Stimulated activated CD8-positive, alpha-beta memory T cell treated with anti-CD3 and anti-CD28 coated beads, Interleukin-4, amount 100 ng/mL, for 48 hours (primary cell): ENCODE measurements around the gene BRME1.
A peak's percentile ranks its signal among the peaks of the same experiment; 100 is the strongest.

Experiments used
- DNase-seq: peaks from one replicate; pipeline ENCODE4 v3.0.0-alpha.2; 2020

BRME1 gene

DNA sequence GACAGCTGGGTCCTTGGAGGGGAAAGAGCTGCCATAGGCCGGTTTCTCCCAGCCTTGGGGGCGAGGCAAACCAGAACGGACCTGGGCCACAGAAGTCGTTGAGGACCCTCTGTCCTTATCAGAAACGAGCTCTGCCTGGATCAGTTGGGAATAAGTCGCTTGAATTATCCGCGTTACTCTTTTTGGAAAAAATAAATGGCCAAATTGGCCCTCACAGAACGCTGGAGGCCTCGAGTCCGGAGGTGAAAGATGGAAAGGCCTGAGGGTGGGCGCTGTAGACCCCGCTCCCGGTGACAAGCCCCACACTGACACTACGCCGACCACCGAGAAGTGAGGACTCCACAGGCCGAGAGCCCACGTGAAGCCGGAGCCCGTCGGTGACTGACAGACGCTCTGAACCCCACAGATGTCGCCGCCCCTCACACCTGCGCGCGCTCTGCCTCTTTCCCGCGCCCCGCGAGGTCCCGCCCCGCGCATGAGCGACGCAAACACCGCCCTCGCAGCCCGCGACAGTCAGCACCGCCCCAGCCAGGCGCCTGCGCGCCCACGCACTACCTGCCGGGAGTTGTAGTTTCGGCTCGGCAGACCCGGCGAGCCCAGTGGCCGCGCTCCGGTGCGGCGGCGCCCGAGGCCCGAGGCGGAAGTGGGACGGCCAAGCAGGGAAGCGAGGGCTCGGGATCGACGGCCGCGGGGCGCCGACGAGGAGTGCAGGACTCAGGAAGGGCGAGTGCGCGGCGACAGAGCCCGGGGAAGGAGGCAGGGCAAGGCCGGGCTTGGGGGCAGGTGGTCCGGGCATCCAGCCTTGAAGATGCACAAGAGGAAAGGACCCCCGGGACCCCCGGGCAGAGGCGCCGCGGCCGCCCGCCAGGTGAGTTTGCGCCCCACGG is at the start of gene BRME1, which contains the start of gene CC2D1A:
Gene BRME1, minus strand, starts transcription at position 484 of the 887 bp plus-strand sequence. CDS start 1,225 bp downstream, outside the sequence.
Gene CC2D1A, plus strand, starts transcription at position 568 of the 887 bp plus-strand sequence. Its CDS starts 241 bp downstream, at position 809.
- DNase-seq, result peak; percentile 98

- no peak for DNase-seq
Observed at GRCh38 chr19:13954185-13954584, 48.3 kb upstream of the BRME1 start.

- DNase-seq, result peak; percentile 33
Observed at GRCh38 chr19:13952931-13953531, 47.1 kb upstream of the BRME1 start.

GRCh38 chr19:13952154-13952930 is 46.4 kb upstream of the BRME1 start, which contains the start of gene DCAF15:
TSS of gene DCAF15 (plus strand) at chr19:13952509. CDS start at chr19:13952513, 4 bp downstream.
- DNase-seq, result peak; percentile 98

DNA sequence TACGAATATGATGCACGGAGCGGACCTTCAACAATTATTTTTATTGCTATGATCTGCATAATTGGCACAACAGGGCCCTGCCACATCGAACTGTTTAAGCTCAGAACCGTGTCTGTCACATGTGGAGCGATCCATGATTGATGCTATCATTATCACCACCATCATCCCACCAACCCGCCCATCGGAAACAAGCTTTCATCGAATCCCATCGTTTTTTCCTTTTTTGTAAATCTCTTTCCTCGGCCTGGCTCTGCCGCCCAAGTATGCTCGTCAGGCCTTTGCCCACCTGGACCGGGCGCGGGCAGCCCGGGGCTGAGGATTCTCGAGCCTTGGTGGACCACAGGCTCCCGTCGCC is 45.9 kb upstream of the BRME1 start:
- no peak for DNase-seq

- no peak for DNase-seq
Observed at GRCh38 chr19:13951043-13951442, 45.1 kb upstream of the BRME1 start.

DNA sequence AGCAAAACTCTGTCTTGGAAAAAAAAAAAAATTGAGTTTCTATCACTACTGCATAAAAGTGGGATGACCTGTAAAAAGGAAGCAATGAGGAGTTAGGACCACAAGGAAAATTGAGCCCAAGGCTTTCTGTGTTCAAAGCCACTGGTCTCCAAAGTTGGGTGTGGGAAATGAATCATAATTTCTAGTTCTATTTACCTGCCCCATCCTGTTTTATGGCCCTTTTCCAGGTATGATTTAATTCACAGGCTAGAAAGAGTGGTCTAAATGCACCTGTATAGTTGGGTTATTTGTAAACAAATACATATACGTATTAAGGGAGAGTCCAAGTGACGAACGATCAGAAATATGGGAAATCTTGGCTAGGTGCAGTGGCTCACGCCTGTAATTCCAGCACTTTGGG is 40.5 kb upstream of the BRME1 start:
- DNase-seq, result no peak

DNA sequence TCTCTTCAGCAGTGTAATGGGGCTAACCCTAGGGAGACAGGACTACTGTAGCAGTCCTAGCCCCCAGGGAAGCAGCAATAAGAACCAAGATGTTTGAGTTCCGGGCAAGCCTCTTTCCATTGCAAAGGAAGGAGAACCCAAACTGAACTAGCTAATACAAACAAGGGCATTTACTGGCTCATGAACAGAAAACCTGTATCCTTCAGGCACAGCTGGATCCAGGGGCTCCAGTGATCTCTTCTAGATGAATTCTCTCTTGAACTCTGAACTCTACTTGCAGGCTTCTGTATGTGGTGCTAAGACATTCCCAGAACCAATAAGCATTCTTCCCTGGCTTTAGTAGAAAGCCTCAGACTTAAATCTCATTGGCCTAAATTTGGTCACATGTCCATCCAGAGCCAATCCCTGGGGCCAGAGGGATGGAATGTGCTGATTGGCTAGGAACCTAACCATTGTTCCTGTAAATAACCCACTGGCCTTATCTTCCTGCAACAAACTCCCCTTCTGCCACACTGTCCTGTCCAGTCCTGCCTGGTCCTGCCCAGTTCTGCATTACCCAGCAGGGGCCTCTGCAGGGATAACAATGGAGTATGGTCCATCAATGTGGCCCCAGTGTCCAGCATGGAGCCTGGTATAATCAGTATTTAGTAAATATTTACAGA is 36.2 kb upstream of the BRME1 start:
- DNase-seq, result no peak

DNA sequence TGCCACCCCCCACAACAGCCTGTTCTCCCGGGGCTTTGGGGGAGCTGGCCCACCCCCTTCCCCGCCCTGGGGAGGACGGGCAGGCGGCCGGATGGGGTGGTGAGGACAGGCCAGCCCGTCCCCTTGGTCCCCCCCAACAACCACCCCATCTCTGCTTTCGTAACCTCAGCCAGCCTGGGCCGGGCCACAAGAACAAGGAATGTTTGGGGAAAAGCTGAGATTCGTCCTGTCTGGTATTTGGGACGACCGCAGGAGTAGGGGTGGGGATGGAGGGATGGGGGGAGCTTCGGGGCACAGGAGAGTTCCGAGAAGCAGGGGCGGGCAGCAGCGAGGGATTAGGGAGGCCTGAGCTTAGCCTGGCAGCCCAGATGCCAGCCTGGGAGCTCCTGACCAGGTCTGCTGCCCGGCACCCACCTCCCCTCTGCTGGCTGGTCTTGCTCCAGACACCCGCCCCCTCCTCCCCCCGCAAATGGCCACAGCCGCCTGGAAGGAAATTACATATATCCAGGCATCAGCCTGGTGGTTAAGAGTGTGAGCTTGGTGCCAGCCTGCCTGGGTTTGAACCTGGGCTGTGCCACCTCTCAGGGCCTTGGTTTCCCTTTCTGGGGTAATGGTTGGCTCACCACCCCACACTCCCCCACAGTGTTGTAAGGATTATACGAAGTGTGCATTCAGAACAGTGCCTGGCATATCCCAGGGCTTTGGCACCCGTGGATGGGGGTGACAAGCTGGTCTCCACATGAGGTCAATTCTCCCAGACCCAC is 32.6 kb upstream of the BRME1 start, which contains the start of gene PODNL1:
Gene PODNL1, minus strand, starts transcription at position 117 of the 764 bp plus-strand sequence. CDS start 236 bp downstream, outside the sequence.
- DNase-seq, result no peak

DNA sequence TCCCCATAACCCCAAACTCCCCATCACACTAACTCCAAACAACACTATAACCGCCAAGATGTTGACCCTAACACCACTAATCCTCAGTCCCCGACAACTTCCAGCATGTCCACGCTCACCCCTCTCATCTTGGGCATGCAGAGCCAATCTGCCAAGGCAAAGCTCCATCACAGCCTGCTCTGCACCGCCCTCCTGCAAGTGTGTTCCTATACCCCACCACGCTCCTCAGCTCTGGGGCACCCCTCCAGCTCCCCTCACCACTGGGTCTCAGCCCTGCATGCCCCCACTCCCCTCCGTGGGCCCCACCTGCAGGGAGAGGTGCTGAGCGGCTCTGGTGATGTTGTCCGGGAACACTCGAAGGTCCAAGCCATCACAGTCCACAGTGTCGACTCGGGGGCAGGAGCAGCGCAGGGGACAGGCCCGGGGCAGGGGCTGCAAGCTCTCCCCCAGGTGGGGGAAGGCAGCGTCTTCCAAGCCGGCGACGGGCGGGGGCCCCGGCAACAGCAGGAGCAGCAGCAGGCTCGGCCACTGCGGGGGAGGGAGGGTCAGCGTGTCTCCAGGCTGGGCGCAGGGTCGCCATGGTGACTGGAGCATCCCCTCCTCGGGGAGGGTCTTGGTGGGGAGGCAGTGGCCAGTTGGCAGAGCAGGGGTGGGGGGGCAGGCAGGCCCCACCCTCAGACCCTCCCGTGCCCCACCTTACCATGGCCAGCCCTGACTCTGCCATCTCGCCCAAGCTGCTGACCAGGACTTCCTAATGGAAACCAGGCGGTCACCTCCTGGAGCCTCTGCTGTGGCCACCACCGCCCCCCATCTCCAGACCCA is 31.8 kb upstream of the BRME1 start:
- DNase-seq, result no peak

- DNase-seq, result no peak
Observed at GRCh38 chr19:13935765-13936510, 30.0 kb upstream of the BRME1 start.

DNA sequence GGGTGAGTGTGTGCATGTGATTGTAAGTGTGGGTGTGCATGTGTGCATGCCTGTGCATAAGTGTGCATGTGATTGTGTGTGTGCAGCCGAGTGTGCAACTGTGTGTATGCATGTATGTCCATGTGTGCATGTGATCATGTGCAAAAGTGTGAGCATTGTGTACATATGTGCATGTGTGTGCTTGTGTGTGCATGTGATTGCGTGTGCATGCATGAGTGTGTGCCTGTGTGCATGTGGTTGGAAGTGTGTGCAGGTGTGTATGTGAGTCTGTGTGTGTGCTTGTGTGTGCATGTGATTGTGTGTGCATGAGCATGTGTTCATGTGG is 28.8 kb upstream of the BRME1 start:
- DNase-seq, result no peak

- DNase-seq, result no peak
Observed at GRCh38 chr19:13932911-13933393, 27.0 kb upstream of the BRME1 start.

GRCh38 chr19:13932149-13932637 is 26.3 kb upstream of the BRME1 start:
- DNase-seq, result no peak

- no peak for DNase-seq
Observed at GRCh38 chr19:13931391-13932148, 25.7 kb upstream of the BRME1 start.

DNA sequence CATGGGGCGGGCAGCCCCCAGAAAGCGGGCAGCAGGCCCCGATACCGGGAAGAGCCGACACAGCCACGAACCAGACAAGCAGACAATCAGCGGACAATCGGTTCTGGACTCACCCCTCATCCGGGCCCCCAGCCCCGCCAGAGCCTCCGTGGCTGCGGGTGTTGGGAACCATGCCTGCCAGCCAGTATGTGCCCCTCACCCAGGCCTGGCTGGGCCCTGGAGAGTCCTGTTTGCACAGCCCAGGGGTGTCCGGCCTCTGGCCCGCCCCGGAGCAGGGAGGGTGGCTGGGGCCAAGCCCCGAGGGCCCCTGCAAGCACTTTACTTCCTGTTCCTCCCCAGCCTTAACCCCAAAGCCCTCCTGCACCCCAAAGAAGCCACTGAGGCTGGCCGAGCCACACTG is 24.5 kb upstream of the BRME1 start:
- no peak for DNase-seq

DNA sequence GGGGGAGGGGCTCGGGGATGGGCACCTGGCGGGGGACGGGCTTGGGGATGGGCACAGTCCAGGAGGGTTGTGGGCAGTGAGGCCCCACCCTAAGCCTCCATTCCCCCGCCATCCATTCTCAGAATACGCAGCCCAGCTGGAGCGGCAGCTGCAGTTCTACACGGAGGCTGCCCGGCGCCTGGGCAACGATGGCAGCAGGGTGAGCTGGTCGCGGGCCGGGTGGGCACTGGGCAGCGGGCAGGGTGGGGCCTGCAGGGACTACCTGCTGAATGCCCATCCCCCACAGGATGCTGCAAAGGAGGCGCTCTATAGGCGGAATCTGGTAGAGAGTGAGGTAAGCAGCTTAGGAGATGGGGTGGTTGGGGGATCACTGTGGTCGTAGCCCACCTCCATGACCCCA is 24.0 kb upstream of the BRME1 start:
- DNase-seq, result no peak

- DNase-seq, result no peak
Observed at GRCh38 chr19:13929340-13929739, 23.4 kb upstream of the BRME1 start.

DNA sequence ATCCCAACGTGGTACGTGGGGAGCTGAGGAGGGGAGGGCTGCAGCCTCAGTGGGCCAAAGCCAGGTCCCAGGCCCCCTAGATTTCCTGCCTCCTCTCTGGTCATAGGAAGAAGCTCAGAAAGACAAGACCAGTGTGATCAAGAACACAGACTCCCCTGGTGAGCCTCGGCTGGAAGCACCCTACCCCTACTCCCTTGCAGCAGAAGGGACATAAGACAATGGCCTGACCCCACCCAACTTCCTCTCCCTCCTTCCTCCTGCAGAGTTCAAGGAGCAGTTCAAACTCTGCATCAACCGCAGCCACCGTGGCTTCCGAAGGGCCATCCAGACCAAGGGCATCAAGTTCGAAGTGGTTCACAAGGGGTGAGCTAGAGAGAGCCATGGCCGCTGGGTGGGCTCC is 20.8 kb upstream of the BRME1 start:
- no peak for DNase-seq
